ENCODE results near the gene MAFG.
"Not testable (repeated sequence)": the region's sequence is repeated elsewhere in the genome, so short reads cannot be mapped to it uniquely, and the experiment has no call there.

The MAFG gene

GRCh38 chr17:81921537-81921862 lies 6.0 kb downstream of the MAFG start:
- TF ChIP-seq CTCF (IDR thresholded peaks at IDR 0.05; ENCODE audit: poor library complexity, severe bottlenecking) = no peak
- ATAC-seq (ENCODE audit: low read depth) (no peak), DNase-seq (ENCODE audit: low spot score) (no peak)
- no peaks in the 10 kb centered on the region for H3K9me3 ChIP-seq (ENCODE audit: severe bottlenecking)
- no peak overlapping the region for H3K4me3 ChIP-seq (ENCODE audit: severe bottlenecking)
- no peak overlapping the region for H3K27ac ChIP-seq (ENCODE audit: poor library complexity, severe bottlenecking)
- H3K27me3 ChIP-seq (ENCODE audit: insufficient read depth, poor library complexity, severe bottlenecking) = no peaks in the 10 kb centered on the region
- H3K36me3 ChIP-seq (ENCODE audit: low read depth) = peaks cover 20% of the 10 kb centered on the region
- peaks cover 20% of the 10 kb centered on the region for H3K4me1 ChIP-seq (ENCODE audit: insufficient read depth, poor library complexity, severe bottlenecking)

GRCh38 chr17:81920612-81921536 lies 6.7 kb downstream of the MAFG start:
- DNase-seq (ENCODE audit: low spot score) = no peak
- Histone ChIP-seq H3K9me3 (ENCODE audit: severe bottlenecking) (no peaks in the 10 kb centered on the region), H3K27me3 (ENCODE audit: insufficient read depth, poor library complexity, severe bottlenecking) (no peaks in the 10 kb centered on the region), H3K4me1 (ENCODE audit: insufficient read depth, poor library complexity, severe bottlenecking) (peaks cover 18% of the 10 kb centered on the region), H3K27ac (ENCODE audit: poor library complexity, severe bottlenecking) (no peak overlapping the region), H3K36me3 (ENCODE audit: low read depth) (peaks cover 24% of the 10 kb centered on the region), H3K4me3 (ENCODE audit: severe bottlenecking) (no peak overlapping the region)
- ATAC-seq (ENCODE audit: low read depth) = no peak
- no peak for TF ChIP-seq CTCF (IDR thresholded peaks at IDR 0.05; ENCODE audit: poor library complexity, severe bottlenecking)

GRCh38 chr17:81918832-81919545 lies 8.5 kb downstream of the MAFG start:
- DNase-seq (ENCODE audit: low spot score) (no peak), ATAC-seq (ENCODE audit: low read depth) (no peak)
- Histone ChIP-seq H3K27ac (ENCODE audit: poor library complexity, severe bottlenecking) (no peak overlapping the region), H3K36me3 (ENCODE audit: low read depth) (peaks cover 42% of the 10 kb centered on the region), H3K4me3 (ENCODE audit: severe bottlenecking) (no peak overlapping the region), H3K4me1 (ENCODE audit: insufficient read depth, poor library complexity, severe bottlenecking) (peaks cover 13% of the 10 kb centered on the region), H3K27me3 (ENCODE audit: insufficient read depth, poor library complexity, severe bottlenecking) (no peaks in the 10 kb centered on the region), H3K9me3 (ENCODE audit: severe bottlenecking) (no peaks in the 10 kb centered on the region)
- TF ChIP-seq CTCF (IDR thresholded peaks at IDR 0.05; ENCODE audit: poor library complexity, severe bottlenecking) = no peak

- H3K27me3 ChIP-seq (ENCODE audit: insufficient read depth, poor library complexity, severe bottlenecking); H3K9me3 ChIP-seq (ENCODE audit: severe bottlenecking); DNase-seq (ENCODE audit: low spot score); H3K27ac ChIP-seq (ENCODE audit: poor library complexity, severe bottlenecking); H3K4me1 ChIP-seq (ENCODE audit: insufficient read depth, poor library complexity, severe bottlenecking): not testable (repeated sequence)
- H3K36me3 ChIP-seq (ENCODE audit: low read depth) = peaks cover 49% of the 10 kb centered on the region
- H3K4me3 ChIP-seq (ENCODE audit: severe bottlenecking) = peak overlapping the region; percentile 98
- ATAC-seq (ENCODE audit: low read depth) = peak; percentile 7; the same call in 2 of the 3 replicates
These were observed 9.2 kb downstream of the MAFG start for GRCh38 chr17:81918333-81918669.

- Histone ChIP-seq H3K4me3 (ENCODE audit: severe bottlenecking) (peak within 1 kb of the TSS; percentile 98), H3K27me3 (ENCODE audit: insufficient read depth, poor library complexity, severe bottlenecking) (no peaks in the 10 kb centered on the region), H3K36me3 (ENCODE audit: low read depth) (peaks cover 52% of the 10 kb centered on the region), H3K4me1 (ENCODE audit: insufficient read depth, poor library complexity, severe bottlenecking) (peaks cover 13% of the 10 kb centered on the region), H3K27ac (ENCODE audit: poor library complexity, severe bottlenecking) (peak within 1 kb of the TSS; percentile 44), H3K9me3 (ENCODE audit: severe bottlenecking) (no peaks in the 10 kb centered on the region)
- TF ChIP-seq CTCF (IDR thresholded peaks at IDR 0.05; ENCODE audit: poor library complexity, severe bottlenecking) = no peak
- ATAC-seq (ENCODE audit: low read depth) (peak; percentile 60), DNase-seq (ENCODE audit: low spot score) (no peak)
These were observed 9.8 kb downstream of the MAFG start, which contains the start of gene SIRT7 for GRCh38 chr17:81917565-81918332. Gene SIRT7 (minus strand): TSS chr17:81918176. CDS start chr17:81918131, 45 bp downstream.
